Measurements from ENCODE around the gene PHETA2.

DNA sequence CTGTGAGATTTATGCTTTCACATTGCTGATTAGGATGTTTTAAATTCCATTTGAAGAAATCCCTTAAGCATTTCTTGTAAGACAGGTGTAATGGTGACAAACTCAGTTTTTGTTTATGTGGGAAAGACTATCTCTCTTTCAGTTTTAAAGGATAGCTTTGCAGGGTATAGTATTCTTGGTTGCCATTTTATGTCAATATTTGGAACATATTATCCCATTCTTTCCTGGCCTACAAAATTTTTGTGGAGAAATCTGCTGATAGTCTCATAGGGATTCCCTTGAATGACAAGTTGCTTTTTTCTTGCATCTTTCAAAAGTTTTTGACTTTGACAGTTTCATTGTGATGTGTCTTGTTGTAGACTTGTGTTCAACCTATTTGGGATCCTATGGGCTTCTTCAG, 32.3 kb upstream of the PHETA2 start:
- TF ChIP-seq, protein P1, sequence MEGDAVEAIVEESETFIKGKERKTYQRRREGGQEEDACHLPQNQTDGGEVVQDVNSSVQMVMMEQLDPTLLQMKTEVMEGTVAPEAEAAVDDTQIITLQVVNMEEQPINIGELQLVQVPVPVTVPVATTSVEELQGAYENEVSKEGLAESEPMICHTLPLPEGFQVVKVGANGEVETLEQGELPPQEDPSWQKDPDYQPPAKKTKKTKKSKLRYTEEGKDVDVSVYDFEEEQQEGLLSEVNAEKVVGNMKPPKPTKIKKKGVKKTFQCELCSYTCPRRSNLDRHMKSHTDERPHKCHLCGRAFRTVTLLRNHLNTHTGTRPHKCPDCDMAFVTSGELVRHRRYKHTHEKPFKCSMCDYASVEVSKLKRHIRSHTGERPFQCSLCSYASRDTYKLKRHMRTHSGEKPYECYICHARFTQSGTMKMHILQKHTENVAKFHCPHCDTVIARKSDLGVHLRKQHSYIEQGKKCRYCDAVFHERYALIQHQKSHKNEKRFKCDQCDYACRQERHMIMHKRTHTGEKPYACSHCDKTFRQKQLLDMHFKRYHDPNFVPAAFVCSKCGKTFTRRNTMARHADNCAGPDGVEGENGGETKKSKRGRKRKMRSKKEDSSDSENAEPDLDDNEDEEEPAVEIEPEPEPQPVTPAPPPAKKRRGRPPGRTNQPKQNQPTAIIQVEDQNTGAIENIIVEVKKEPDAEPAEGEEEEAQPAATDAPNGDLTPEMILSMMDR (IDR thresholded peaks at IDR 0.05; ENCODE audit: low read depth, low read length): no peak
- no peak for TF ChIP-seq POLR2A (IDR thresholded peaks at IDR 0.05; ENCODE audit: extremely low read depth, insufficient read length)
